SIG-M5 treated with dmso at 0.1 percent for 504 hours (cell line): ENCODE results near the gene ANKRD17.
"Not testable (repeated sequence)": the region's sequence is repeated elsewhere in the genome, so short reads cannot be mapped to it uniquely, and the experiment has no call there.

ENCODE experiments used
- DNase-seq: peaks from one replicate; lab custom pipeline; 2025; ENCODE audit not compliant: unreplicated experiment; lab: John Stamatoyannopoulos, UW

The ANKRD17 gene

GRCh38 chr4:73258686-73259570 is at the start of gene ANKRD17:
Gene ANKRD17, minus strand, starts transcription at chr4:73258798. Its CDS starts 130 bp downstream, at chr4:73258668.
- peak; percentile 84 for DNase-seq

GRCh38 chr4:73308286-73308685 is 49.7 kb upstream of the ANKRD17 start:
- DNase-seq = peak; percentile 72

- peak; percentile 12 for DNase-seq
Observed at GRCh38 chr4:73303711-73304110, 45.1 kb upstream of the ANKRD17 start.

- no peak for DNase-seq
Observed at GRCh38 chr4:73299548-73300280, 41.1 kb upstream of the ANKRD17 start.

GRCh38 chr4:73292661-73293060 is 34.1 kb upstream of the ANKRD17 start:
- not testable (repeated sequence) for DNase-seq

GRCh38 chr4:73281982-73282381 is 23.4 kb upstream of the ANKRD17 start:
- DNase-seq = no peak

- DNase-seq = no peak
Observed at GRCh38 chr4:73281396-73281795, 22.8 kb upstream of the ANKRD17 start.

GRCh38 chr4:73277201-73277600 is 18.6 kb upstream of the ANKRD17 start:
- no peak for DNase-seq

GRCh38 chr4:73275318-73275654 is 16.7 kb upstream of the ANKRD17 start:
- DNase-seq = no peak

GRCh38 chr4:73272816-73273215 is 14.2 kb upstream of the ANKRD17 start:
- DNase-seq = no peak

GRCh38 chr4:73267050-73267449 is 8.5 kb upstream of the ANKRD17 start:
- DNase-seq = no peak

- DNase-seq = no peak
Observed at GRCh38 chr4:73259571-73260090, 1.0 kb upstream of the ANKRD17 start.

GRCh38 chr4:73258436-73258685 is 237 bp downstream of the ANKRD17 start:
- no peak for DNase-seq

GRCh38 chr4:73257651-73258435 is 755 bp downstream of the ANKRD17 start:
- DNase-seq = peak; percentile 34

- DNase-seq = peak; percentile 81
Observed at GRCh38 chr4:73257234-73257633, 1.4 kb downstream of the ANKRD17 start.

GRCh38 chr4:73255847-73256246 is 2.8 kb downstream of the ANKRD17 start:
- not testable (repeated sequence) for DNase-seq

- no peak for DNase-seq
Observed at GRCh38 chr4:73252001-73252400, 6.6 kb downstream of the ANKRD17 start.

GRCh38 chr4:73251384-73251783 is 7.2 kb downstream of the ANKRD17 start:
- no peak for DNase-seq

GRCh38 chr4:73250642-73251041 is 8.0 kb downstream of the ANKRD17 start:
- DNase-seq = no peak

GRCh38 chr4:73248821-73249220 is 9.8 kb downstream of the ANKRD17 start:
- no peak for DNase-seq

GRCh38 chr4:73248416-73248815 is 10.2 kb downstream of the ANKRD17 start:
- no peak for DNase-seq
